Daoy (cell line): ENCODE results near the gene DIS3. TPM values are rescaled to one million over a fixed set of nuclear protein-coding genes. Genes with fewer than 3 reads are reported as not detected.
"Not testable (repeated sequence)": the region's sequence is repeated elsewhere in the genome, so short reads cannot be mapped to it uniquely, and the experiment has no call there.

Source experiments
- DNase-seq: peaks from one replicate; pipeline ENCODE4 v3.0.0-alpha.2; 2015; ENCODE audit warnings: low read depth
- total RNA-seq: library from RNA; depleted of rRNA; stranded (reverse); fragments of >200 nt; shearing (Covaris generic); gene quantifications from 2 replicates; pipeline ENCODE4 v1.2.3, GENCODE V29; 2014; rRNA removed

Gene DIS3
- total RNA-seq, 1 experiment from 2014 or later, result 36.7 TPM

- DNase-seq, result no peak
Observed at GRCh38 chr13:72751220-72751619, 30.5 kb downstream of the DIS3 start.

DNA sequence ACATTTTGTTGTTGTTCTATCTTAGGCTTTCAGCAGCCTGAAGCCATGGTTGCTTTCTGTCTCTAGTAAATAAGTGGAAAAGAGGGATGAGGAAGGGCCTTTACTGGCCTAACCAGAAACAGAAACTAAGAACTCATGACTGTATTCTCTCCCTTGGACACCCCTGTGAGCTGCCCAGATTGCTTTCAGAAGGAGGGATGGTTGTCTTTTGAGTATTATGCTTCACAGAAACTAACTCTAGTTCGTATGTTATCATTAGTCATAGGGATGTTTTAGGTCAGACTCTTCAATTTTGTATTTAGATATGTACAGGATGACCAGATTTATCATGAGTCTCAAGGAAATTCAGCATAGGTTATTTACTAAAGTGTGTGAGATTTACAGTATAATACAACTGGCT lies 36.4 kb downstream of the DIS3 start:
- DNase-seq, result no peak

DNA sequence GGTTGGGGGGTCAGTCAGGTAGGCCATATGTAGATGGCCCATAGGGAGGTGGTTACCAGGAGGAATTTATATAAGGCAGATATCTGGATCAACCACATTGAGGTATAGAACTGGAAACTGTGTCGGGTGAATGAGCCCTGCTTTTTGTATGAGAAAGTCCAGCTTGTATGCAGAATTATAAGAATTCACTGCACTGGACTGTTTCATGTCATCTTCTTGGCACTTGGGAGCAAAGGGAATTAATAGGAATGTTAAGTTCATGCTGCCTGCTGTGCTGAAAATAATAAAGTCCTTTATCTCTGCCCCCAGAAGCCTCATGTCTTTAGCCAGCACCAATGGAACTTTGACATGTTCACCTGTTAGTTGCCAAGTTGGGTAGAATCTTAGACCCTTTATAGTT lies 41.7 kb downstream of the DIS3 start:
- DNase-seq, result no peak

DNA sequence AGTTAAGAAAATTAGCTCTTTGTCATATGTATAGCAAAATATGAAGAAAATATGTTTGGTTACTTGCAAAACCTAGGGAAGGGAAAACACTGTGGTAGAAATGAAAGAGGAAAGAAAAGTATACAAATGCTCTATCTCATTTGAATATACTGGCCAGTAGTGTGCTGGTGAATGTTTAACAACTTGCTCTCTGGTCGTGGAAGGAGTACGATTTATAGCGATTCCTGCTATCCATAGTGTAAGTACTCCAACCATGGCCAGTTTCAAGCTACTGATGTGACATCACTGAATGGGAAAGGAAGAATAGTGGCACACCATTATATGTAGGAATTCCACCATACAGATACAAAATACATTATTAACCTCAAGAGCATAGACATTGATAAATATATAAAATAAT lies 44.7 kb downstream of the DIS3 start:
- DNase-seq, result no peak

DNA sequence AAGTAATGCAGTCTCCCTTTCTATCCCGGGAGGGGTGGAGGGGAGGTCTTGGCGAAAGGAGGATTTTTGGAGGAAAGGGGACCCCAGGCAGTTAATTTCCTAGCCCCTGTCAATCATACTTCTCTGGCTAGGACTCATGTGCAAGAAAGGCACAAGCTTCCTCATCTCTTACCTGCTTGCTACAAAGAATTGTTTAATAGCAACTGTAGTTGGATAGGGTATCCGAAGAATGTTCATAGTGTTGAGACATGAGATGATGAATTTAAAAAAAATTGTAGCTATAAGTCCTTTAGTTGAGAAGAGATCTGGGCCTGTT lies 53.5 kb downstream of the DIS3 start:
- no peak for DNase-seq

DNA sequence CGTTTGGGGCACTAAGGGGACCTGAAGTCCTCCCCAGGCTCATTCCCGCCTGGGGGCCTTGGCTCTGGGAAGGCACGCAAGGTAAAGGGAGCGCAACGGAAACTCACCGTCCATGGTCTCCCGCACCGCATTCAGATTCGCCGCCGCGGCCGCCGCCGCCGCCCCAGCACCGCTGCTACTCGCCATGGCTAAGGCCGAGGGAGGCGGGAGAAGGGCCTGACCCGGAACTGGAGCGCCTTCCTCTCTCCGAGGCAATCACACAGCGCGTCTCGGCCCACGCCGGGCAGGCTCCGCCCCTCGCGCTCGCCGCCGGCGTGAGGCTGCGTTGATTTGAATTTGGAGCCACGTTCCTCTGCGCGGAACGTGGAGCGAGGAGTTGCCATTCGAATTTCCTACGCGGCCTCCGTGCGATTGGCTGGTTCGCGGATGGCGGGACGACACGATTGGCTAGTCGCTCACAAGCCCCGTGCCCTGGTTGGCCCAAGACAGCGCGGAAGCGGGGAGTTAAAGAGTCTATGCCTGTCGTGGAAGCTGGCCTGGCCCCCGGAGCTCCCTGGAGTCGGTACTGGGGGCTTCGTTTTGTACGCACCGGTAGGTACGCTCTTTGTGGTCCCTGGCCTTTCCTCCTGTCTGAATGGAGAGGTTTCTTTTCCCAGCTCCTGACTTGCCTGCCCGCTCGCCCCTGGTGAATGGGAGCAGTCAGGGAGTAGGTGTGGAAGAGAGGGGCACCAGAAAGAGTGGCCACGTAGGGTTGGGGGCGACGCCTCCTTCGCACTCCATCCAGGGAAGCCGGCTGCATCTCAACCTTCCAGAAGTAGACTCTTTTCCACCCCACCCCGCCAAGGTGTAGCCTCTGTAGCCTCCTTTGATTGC lies 54.0 kb downstream of the DIS3 start, which contains the start of the genes BORA and MZT1:
BORA (plus strand) TSS at position 507 of the 873 bp plus-strand sequence. CDS start 1,018 bp downstream, outside the sequence.
MZT1 (minus strand) TSS at position 213 of the 873 bp plus-strand sequence; CDS start at position 186, 27 bp downstream.
- peak; percentile 97 for DNase-seq

- peak; percentile 30 for DNase-seq
Observed at GRCh38 chr13:72726726-72727416, 54.8 kb downstream of the DIS3 start.

- not testable (repeated sequence) for DNase-seq
Observed at GRCh38 chr13:72726185-72726584, 55.5 kb downstream of the DIS3 start.

- no peak for DNase-seq
Observed at GRCh38 chr13:72716776-72717175, 64.9 kb downstream of the DIS3 start.

Other genes with a start within 250 kb of the DIS3 start
- gene MZT1, start 54.3 kb downstream of the DIS3 start, total RNA-seq, result 35.5 and 36.8 TPM in 2 replicates
- 15.2 and 22.4 TPM in 2 replicates for gene BORA, start 54.0 kb downstream of the DIS3 start, total RNA-seq
- 12.3 and 21.0 TPM in 2 replicates for gene PIBF1, start 233 bp upstream of the DIS3 start, total RNA-seq